RWPE2 (cell line): Measurements from ENCODE around the gene SLC22A5.
"Not testable (repeated sequence)": the region's sequence is repeated elsewhere in the genome, so short reads cannot be mapped to it uniquely, and the experiment has no call there.

ENCODE experiments used
- ATAC-seq: fragments of 200-7000 bp; cut with Tn5 transposase; 3 replicates; pipeline ENCODE4 v1.9.1; 2021; ENCODE audit warnings: low read depth
- DNase-seq: peaks from one replicate; pipeline ENCODE4 v3.0.0-alpha.2; 2020; ENCODE audit warnings: low spot score
- H3K27ac ChIP-seq: fragments of 450-650 bp; 2 replicates; pipeline ENCODE4 v1.5.1; 2017; ENCODE audit warnings: mild to moderate bottlenecking; ENCODE audit not compliant: poor library complexity, severe bottlenecking
- H3K27me3 ChIP-seq: fragments of 250-450 bp; sonication (Bioruptor Pico); 2 replicates; pipeline ENCODE4 v1.5.1; 2021; ENCODE audit warnings: mild to moderate bottlenecking, moderate library complexity; ENCODE audit not compliant: insufficient read depth, poor library complexity, severe bottlenecking
- H3K36me3 ChIP-seq: fragments of 250-450 bp; sonication (Bioruptor Pico); 2 replicates; pipeline ENCODE4 v1.5.1; 2020; ENCODE audit warnings: low read depth, mild to moderate bottlenecking, moderate library complexity
- H3K4me1 ChIP-seq: fragments of 250-450 bp; sonication (Bioruptor Pico); 2 replicates; pipeline ENCODE4 v1.5.1; 2021; ENCODE audit warnings: mild to moderate bottlenecking, moderate library complexity; ENCODE audit not compliant: insufficient read depth, poor library complexity, severe bottlenecking
- H3K4me3 ChIP-seq: fragments of 250-450 bp; sonication (Bioruptor Pico); 2 replicates; pipeline ENCODE4 v1.5.1; 2021; ENCODE audit warnings: mild to moderate bottlenecking, moderate library complexity; ENCODE audit not compliant: severe bottlenecking
- H3K9me3 ChIP-seq: fragments of 250-450 bp; sonication (Bioruptor Pico); 2 replicates; pipeline ENCODE4 v1.5.1; 2021; ENCODE audit warnings: mild to moderate bottlenecking, moderate library complexity; ENCODE audit not compliant: severe bottlenecking
- CTCF ChIP-seq: fragments of 450-650 bp; IDR thresholded peaks from one replicate; pipeline ENCODE4 v1.5.1; 2017; ENCODE audit warnings: mild to moderate bottlenecking, moderate library complexity; ENCODE audit not compliant: poor library complexity, severe bottlenecking

The SLC22A5 gene

GRCh38 chr5:132410451-132411303 lies 41.2 kb downstream of the SLC22A5 start:
- peaks cover 10% of the 10 kb centered on the region for H3K36me3 ChIP-seq
- H3K4me3 ChIP-seq: peak overlapping the region; percentile 62
- H3K9me3 ChIP-seq: no peaks in the 10 kb centered on the region
- peak; percentile 84 for DNase-seq
- H3K27me3 ChIP-seq: no peaks in the 10 kb centered on the region
- H3K27ac ChIP-seq: peak overlapping the region; percentile 80
- H3K4me1 ChIP-seq: peaks cover 34% of the 10 kb centered on the region
- peak; percentile 66 for ATAC-seq
- TF ChIP-seq CTCF: peak; percentile 95

GRCh38 chr5:132411304-132412013 lies 41.9 kb downstream of the SLC22A5 start:
- Histone ChIP-seq H3K4me3 (peak overlapping the region; percentile 62), H3K27me3 (no peaks in the 10 kb centered on the region), H3K9me3 (no peaks in the 10 kb centered on the region), H3K36me3 (peaks cover 10% of the 10 kb centered on the region), H3K27ac (peak overlapping the region; percentile 80), H3K4me1 (peaks cover 42% of the 10 kb centered on the region)
- ATAC-seq (peak; percentile 55), DNase-seq (no peak)
- no peak for TF ChIP-seq CTCF

GRCh38 chr5:132413567-132413966 lies 44.1 kb downstream of the SLC22A5 start:
- DNase-seq (no peak), ATAC-seq (no peak)
- TF ChIP-seq CTCF: no peak
- Histone ChIP-seq H3K36me3 (peaks cover 10% of the 10 kb centered on the region), H3K4me1 (peaks cover 51% of the 10 kb centered on the region), H3K27me3 (no peaks in the 10 kb centered on the region), H3K27ac (peak overlapping the region; percentile 80), H3K9me3 (no peaks in the 10 kb centered on the region), H3K4me3 (no peak overlapping the region)

GRCh38 chr5:132414634-132415378 lies 45.3 kb downstream of the SLC22A5 start:
- peak overlapping the region; percentile 80 for H3K27ac ChIP-seq
- DNase-seq (no peak), ATAC-seq (peak; percentile 63)
- H3K9me3 ChIP-seq: no peaks in the 10 kb centered on the region
- no peak overlapping the region for H3K4me3 ChIP-seq
- H3K36me3 ChIP-seq: peaks cover 10% of the 10 kb centered on the region
- no peak for TF ChIP-seq CTCF
- H3K27me3 ChIP-seq: no peaks in the 10 kb centered on the region
- peaks cover 59% of the 10 kb centered on the region for H3K4me1 ChIP-seq

- H3K9me3 ChIP-seq, H3K4me3 ChIP-seq, DNase-seq, ATAC-seq, H3K27me3 ChIP-seq: not testable (repeated sequence)
- Histone ChIP-seq H3K4me1 (peaks cover 59% of the 10 kb centered on the region), H3K36me3 (peaks cover 13% of the 10 kb centered on the region), H3K27ac (peak overlapping the region; percentile 80)
Measured at GRCh38 chr5:132415516-132415915, 46.0 kb downstream of the SLC22A5 start.
